ENCODE measurements around the gene NEU2.

Gene NEU2

DNA sequence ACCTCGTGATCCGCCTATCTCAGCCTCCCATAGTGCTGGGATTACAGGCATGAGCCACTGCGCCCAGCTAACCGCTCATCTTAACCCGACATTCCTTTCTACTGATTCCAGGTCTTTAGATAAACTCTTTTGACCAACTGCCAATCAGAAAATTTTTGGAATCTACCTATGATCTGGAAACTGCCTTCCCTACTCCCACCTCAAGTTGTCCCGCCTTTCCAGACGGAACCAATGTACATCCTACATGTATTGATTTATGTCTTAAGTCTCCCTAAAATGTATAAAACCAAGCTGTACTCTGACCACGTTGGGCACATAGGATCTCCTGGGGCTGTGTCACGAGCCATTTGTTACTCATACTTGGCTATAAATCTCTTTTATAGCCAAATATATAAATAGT lies 3.2 kb upstream of the NEU2 start:
- Histone ChIP-seq H3K79me2 (ENCODE audit: low read length) (no peaks in the 10 kb centered on the region), H3K36me3 (replicated peaks; ENCODE audit: insufficient read depth, low read length) (no peaks in the 10 kb centered on the region), H3K9me3 (replicated peaks; ENCODE audit: insufficient read depth, low read length) (no peaks in the 10 kb centered on the region), H3F3A (ENCODE audit: insufficient read depth, low read length) (no peaks in the 10 kb centered on the region), H3K9ac (ENCODE audit: low read length) (no peak overlapping the region), H3K4me3 (ENCODE audit: low read length) (no peak overlapping the region), H3K27ac (ENCODE audit: low read length) (no peak overlapping the region), H3K27me3 (replicated peaks; ENCODE audit: insufficient read depth, low read length) (no peaks in the 10 kb centered on the region), H3K4me2 (ENCODE audit: low read depth, low read length) (no peak overlapping the region), H3K4me1 (ENCODE audit: low read length) (no peaks in the 10 kb centered on the region), H4K20me1 (ENCODE audit: insufficient read depth, low read length) (no peaks in the 10 kb centered on the region), H3K9me2 (replicated peaks; ENCODE audit: insufficient read depth, low read length) (no peaks in the 10 kb centered on the region), H2AFZ (ENCODE audit: low read length) (no peak overlapping the region)
- no peak for DNase-seq
- TF ChIP-seq EZH2 (optimal IDR thresholded peaks at IDR 0.05; ENCODE audit: low read depth, low read length) (no peak), EZH2phosphoT487 (IDR thresholded peaks at IDR 0.05; ENCODE audit: low read length) (no peak)
- TF ChIP-seq, protein P1, sequence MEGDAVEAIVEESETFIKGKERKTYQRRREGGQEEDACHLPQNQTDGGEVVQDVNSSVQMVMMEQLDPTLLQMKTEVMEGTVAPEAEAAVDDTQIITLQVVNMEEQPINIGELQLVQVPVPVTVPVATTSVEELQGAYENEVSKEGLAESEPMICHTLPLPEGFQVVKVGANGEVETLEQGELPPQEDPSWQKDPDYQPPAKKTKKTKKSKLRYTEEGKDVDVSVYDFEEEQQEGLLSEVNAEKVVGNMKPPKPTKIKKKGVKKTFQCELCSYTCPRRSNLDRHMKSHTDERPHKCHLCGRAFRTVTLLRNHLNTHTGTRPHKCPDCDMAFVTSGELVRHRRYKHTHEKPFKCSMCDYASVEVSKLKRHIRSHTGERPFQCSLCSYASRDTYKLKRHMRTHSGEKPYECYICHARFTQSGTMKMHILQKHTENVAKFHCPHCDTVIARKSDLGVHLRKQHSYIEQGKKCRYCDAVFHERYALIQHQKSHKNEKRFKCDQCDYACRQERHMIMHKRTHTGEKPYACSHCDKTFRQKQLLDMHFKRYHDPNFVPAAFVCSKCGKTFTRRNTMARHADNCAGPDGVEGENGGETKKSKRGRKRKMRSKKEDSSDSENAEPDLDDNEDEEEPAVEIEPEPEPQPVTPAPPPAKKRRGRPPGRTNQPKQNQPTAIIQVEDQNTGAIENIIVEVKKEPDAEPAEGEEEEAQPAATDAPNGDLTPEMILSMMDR (IDR thresholded peaks at IDR 0.05; ENCODE audit: low read length) = no peak

DNA sequence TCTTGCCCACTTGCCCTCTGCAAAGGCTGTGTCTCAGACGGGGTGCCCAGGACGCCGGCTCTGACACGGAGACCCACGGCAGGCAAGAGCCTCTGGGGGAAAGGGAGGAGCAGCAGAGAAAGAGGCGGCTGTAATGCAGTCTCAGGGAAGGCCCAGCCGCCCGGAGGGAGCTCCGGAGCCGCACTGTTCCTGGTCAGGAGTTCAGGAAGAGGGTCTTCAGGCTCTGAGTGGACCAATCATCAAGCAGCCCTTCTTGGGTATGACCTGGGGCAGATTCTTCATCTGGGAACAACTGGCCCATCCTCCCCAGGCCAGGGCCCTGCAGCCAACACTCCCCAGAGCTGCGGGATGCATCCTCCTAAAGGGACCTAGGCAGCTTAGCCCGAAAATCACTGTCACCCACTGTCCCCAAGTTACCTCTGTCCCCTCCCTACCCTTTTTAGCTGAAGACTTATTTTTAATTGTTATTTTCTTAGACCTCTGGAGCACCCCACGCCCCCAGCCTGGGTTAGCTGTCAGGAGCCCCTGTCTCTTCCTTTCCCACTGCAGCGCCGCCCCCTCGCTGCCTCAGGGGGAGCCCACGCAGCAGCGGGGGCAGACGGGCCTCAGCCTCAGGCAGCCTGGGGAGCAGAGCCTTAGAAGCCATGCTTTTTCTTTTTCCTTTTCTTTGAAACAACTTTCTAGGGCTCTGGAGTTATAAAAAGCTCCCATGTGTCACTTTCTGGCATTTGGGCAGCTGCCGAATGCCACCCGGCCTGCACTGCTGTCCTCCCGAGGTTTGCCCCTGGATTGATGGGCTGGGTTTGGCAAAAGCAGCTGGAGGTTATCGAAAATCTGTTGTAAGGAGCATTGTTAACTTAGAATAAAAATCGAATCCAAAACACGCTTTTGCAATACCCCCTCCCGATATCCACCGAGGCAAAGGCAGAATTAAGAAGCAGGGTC lies 644 bp upstream of the NEU2 start:
- no peak overlapping the region for H3K4me3 ChIP-seq (ENCODE audit: low read length)
- H3K9me3 ChIP-seq (replicated peaks; ENCODE audit: insufficient read depth, low read length) = no peaks in the 10 kb centered on the region
- no peaks in the 10 kb centered on the region for H3F3A ChIP-seq (ENCODE audit: insufficient read depth, low read length)
- no peak overlapping the region for H3K27ac ChIP-seq (ENCODE audit: low read length)
- no peaks in the 10 kb centered on the region for H3K79me2 ChIP-seq (ENCODE audit: low read length)
- no peaks in the 10 kb centered on the region for H3K9me2 ChIP-seq (replicated peaks; ENCODE audit: insufficient read depth, low read length)
- no peak for TF ChIP-seq EZH2 (optimal IDR thresholded peaks at IDR 0.05; ENCODE audit: low read depth, low read length)
- TF ChIP-seq, protein P1 (IDR thresholded peaks at IDR 0.05; ENCODE audit: low read length) = no peak
- no peak for TF ChIP-seq EZH2phosphoT487 (IDR thresholded peaks at IDR 0.05; ENCODE audit: low read length)
- H3K4me1 ChIP-seq (ENCODE audit: low read length) = no peaks in the 10 kb centered on the region
- H2AFZ ChIP-seq (ENCODE audit: low read length) = no peak overlapping the region
- no peaks in the 10 kb centered on the region for H3K36me3 ChIP-seq (replicated peaks; ENCODE audit: insufficient read depth, low read length)
- DNase-seq = no peak
- H3K9ac ChIP-seq (ENCODE audit: low read length) = no peak overlapping the region
- H3K4me2 ChIP-seq (ENCODE audit: low read depth, low read length) = no peak overlapping the region
- H3K27me3 ChIP-seq (replicated peaks; ENCODE audit: insufficient read depth, low read length) = no peaks in the 10 kb centered on the region
- H4K20me1 ChIP-seq (ENCODE audit: insufficient read depth, low read length) = no peaks in the 10 kb centered on the region

DNA sequence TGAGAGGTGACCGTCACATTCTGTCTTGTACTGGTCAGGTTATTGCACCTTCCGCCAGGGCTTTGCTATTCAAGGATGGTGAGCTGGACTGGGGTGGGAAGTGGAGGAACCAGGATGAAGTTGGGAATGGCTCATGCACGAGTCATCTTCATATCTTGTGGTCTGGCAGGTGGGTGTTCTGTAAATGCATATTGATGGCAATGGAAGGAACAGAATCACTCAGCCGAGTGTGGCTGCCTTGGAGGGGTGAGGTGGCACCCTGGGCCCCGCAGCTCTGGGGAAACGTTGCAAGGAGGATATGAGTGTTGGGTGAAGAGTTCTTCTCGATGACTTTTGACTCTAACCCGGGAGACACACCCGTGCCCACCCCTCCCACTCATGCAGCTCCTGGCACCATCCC lies 1.2 kb downstream of the NEU2 start:
- Histone ChIP-seq H3K4me3 (ENCODE audit: low read length) (no peak overlapping the region), H3K36me3 (replicated peaks; ENCODE audit: insufficient read depth, low read length) (no peaks in the 10 kb centered on the region), H4K20me1 (ENCODE audit: insufficient read depth, low read length) (no peaks in the 10 kb centered on the region), H3K27ac (ENCODE audit: low read length) (no peak overlapping the region), H3F3A (ENCODE audit: insufficient read depth, low read length) (no peaks in the 10 kb centered on the region), H2AFZ (ENCODE audit: low read length) (no peak overlapping the region), H3K27me3 (replicated peaks; ENCODE audit: insufficient read depth, low read length) (no peaks in the 10 kb centered on the region), H3K4me2 (ENCODE audit: low read depth, low read length) (no peak overlapping the region), H3K4me1 (ENCODE audit: low read length) (no peaks in the 10 kb centered on the region), H3K9me3 (replicated peaks; ENCODE audit: insufficient read depth, low read length) (no peaks in the 10 kb centered on the region), H3K9me2 (replicated peaks; ENCODE audit: insufficient read depth, low read length) (no peaks in the 10 kb centered on the region), H3K9ac (ENCODE audit: low read length) (no peak overlapping the region), H3K79me2 (ENCODE audit: low read length) (no peaks in the 10 kb centered on the region)
- TF ChIP-seq, protein P1 (IDR thresholded peaks at IDR 0.05; ENCODE audit: low read length) = no peak
- TF ChIP-seq EZH2phosphoT487 (IDR thresholded peaks at IDR 0.05; ENCODE audit: low read length) = no peak
- no peak for TF ChIP-seq EZH2 (optimal IDR thresholded peaks at IDR 0.05; ENCODE audit: low read depth, low read length)
- no peak for DNase-seq
